ENCODE results near the gene SPOCK1.

The SPOCK1 gene

GRCh38 chr5:137336565-137337120 lies 162.5 kb downstream of the SPOCK1 start:
- in situ Hi-C loops (cut with HindIII; ENCODE audit: low sequenced_read_pairs), result no loop called here

- in situ Hi-C loops (cut with HindIII; ENCODE audit: low sequenced_read_pairs), result no loop called here
Measured at GRCh38 chr5:137336161-137336560, 163.0 kb downstream of the SPOCK1 start.

- in situ Hi-C loops (cut with HindIII; ENCODE audit: low sequenced_read_pairs), result no loop called here
Measured at GRCh38 chr5:137335493-137335892, 163.6 kb downstream of the SPOCK1 start.

GRCh38 chr5:137333928-137334327 lies 165.2 kb downstream of the SPOCK1 start:
- in situ Hi-C loops (cut with HindIII; ENCODE audit: low sequenced_read_pairs), result no loop called here

- in situ Hi-C loops (cut with HindIII; ENCODE audit: low sequenced_read_pairs), result no loop called here
Measured at GRCh38 chr5:137333475-137333874, 165.7 kb downstream of the SPOCK1 start.

- in situ Hi-C loops (cut with HindIII; ENCODE audit: low sequenced_read_pairs), result no loop called here
Measured at GRCh38 chr5:137332296-137332695, 166.8 kb downstream of the SPOCK1 start.

- in situ Hi-C loops (cut with HindIII; ENCODE audit: low sequenced_read_pairs), result no loop called here
Measured at GRCh38 chr5:137329586-137330296, 169.4 kb downstream of the SPOCK1 start.

GRCh38 chr5:137328991-137329390 lies 170.1 kb downstream of the SPOCK1 start:
- in situ Hi-C loops (cut with HindIII; ENCODE audit: low sequenced_read_pairs), result no loop called here

GRCh38 chr5:137328463-137328862 lies 170.7 kb downstream of the SPOCK1 start:
- in situ Hi-C loops (cut with HindIII; ENCODE audit: low sequenced_read_pairs), result no loop called here

GRCh38 chr5:137325721-137326120 lies 173.4 kb downstream of the SPOCK1 start:
- in situ Hi-C loops (cut with HindIII; ENCODE audit: low sequenced_read_pairs), result no loop called here

- in situ Hi-C loops (cut with HindIII; ENCODE audit: low sequenced_read_pairs), result loop anchor here (5.0 kb wide), 1 partner anchor 177 kb away; the partner anchor contains the start of gene SPOCK1
Measured at GRCh38 chr5:137320056-137321045, 178.8 kb downstream of the SPOCK1 start.

- in situ Hi-C loops (cut with HindIII; ENCODE audit: low sequenced_read_pairs), result no loop called here
Measured at GRCh38 chr5:137318027-137318426, 181.1 kb downstream of the SPOCK1 start.

GRCh38 chr5:137316346-137316736 lies 182.8 kb downstream of the SPOCK1 start:
- in situ Hi-C loops (cut with HindIII; ENCODE audit: low sequenced_read_pairs), result no loop called here

GRCh38 chr5:137315534-137316345 lies 183.4 kb downstream of the SPOCK1 start:
- in situ Hi-C loops (cut with HindIII; ENCODE audit: low sequenced_read_pairs), result no loop called here

- in situ Hi-C loops (cut with HindIII; ENCODE audit: low sequenced_read_pairs), result no loop called here
Measured at GRCh38 chr5:137315109-137315508, 184.0 kb downstream of the SPOCK1 start.

GRCh38 chr5:137313526-137314175 lies 185.5 kb downstream of the SPOCK1 start:
- in situ Hi-C loops (cut with HindIII; ENCODE audit: low sequenced_read_pairs), result no loop called here

- in situ Hi-C loops (cut with HindIII; ENCODE audit: low sequenced_read_pairs), result no loop called here
Measured at GRCh38 chr5:137312011-137312410, 187.1 kb downstream of the SPOCK1 start.

- in situ Hi-C loops (cut with HindIII; ENCODE audit: low sequenced_read_pairs), result no loop called here
Measured at GRCh38 chr5:137310051-137310730, 188.9 kb downstream of the SPOCK1 start.

- in situ Hi-C loops (cut with HindIII; ENCODE audit: low sequenced_read_pairs), result no loop called here
Measured at GRCh38 chr5:137309290-137309689, 189.8 kb downstream of the SPOCK1 start.

- in situ Hi-C loops (cut with HindIII; ENCODE audit: low sequenced_read_pairs), result no loop called here
Measured at GRCh38 chr5:137308311-137308710, 190.8 kb downstream of the SPOCK1 start.
